G401 (cell line): ENCODE measurements around the gene ZNF879. TPM values are rescaled to one million over a fixed set of nuclear protein-coding genes. Genes with fewer than 3 reads are reported as not detected.

Experiments used
- DNase-seq: peaks from one replicate; pipeline ENCODE4 v3.0.0-alpha.2; 2015; ENCODE audit warnings: low spot score
- in situ Hi-C: cut with HindIII; loops from 2 replicates; pipeline ENCODE4 v1.10.0; 2016; ENCODE audit warnings: low sequenced_read_pairs, mixed read lengths
- total RNA-seq: library from RNA; depleted of rRNA; stranded (reverse); fragments of >200 nt; shearing (Covaris generic); gene quantifications from 2 replicates; pipeline ENCODE4 v1.2.3, GENCODE V29; 2014

ZNF879 gene
- total RNA-seq, 1 experiment from 2014 or later: 3.5 TPM

DNA sequence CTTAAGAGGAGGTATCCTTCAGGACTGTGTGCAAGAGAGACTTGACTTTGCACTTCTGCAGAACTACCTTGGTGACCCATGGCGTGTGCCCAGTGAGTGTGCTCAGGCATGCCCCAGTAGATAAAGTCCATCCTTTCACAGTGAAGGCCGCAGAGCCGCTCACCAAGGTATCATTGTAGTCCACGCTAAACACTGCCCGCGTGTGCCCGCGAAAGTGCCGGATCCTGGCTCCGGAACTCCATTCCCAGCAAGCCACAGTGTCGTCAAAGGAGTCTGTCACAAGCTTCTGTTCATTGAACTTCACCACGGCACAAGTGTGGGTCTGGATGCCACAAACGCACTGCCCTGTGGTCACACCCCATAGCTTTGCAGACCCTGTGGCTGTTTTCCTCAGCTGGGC is 25.2 kb upstream of the ZNF879 start:
- in situ Hi-C loops: no loop called here

DNA sequence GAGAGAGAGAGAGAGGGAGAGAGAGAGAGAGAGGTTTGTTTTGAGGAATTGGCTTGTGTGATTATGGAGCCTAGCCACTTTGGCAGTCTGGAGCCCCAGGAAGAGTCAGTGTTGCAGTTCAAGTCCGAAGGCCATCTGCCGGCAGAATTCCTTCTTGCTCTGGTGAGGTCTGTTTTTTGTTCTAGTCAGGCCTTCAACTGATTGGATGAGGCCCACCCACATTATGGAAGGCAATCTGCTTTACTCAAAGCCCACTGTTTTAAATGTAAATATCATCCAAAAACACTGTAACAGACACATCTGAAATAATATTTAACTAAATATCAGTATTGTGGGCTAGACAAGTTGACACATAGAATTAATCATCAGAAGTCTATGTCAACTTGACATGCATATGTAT is 17.0 kb upstream of the ZNF879 start:
- in situ Hi-C loops: no loop called here
- no peak for DNase-seq

More for the DNA sequence above, 25.2 kb upstream of the ZNF879 start:
- DNase-seq: no peak

DNA sequence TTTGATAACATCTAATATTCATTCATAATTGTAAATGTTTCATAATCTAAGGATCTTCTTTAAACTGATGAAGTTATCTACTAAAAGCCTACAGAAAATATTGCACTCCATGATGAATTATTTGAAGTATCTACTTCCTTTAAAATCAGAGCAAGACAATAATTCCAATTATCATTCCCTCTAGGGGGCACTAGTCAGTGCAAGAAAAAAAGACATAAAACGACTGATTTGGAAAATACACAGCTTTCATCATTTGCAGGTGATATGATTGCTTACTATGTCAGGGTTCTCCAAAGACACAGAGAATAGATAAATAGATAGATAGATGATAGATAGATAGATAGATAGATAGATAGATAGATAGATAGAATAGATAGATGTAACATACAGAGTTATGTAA is 14.9 kb upstream of the ZNF879 start:
- no peak for DNase-seq
- in situ Hi-C loops: no loop called here

DNA sequence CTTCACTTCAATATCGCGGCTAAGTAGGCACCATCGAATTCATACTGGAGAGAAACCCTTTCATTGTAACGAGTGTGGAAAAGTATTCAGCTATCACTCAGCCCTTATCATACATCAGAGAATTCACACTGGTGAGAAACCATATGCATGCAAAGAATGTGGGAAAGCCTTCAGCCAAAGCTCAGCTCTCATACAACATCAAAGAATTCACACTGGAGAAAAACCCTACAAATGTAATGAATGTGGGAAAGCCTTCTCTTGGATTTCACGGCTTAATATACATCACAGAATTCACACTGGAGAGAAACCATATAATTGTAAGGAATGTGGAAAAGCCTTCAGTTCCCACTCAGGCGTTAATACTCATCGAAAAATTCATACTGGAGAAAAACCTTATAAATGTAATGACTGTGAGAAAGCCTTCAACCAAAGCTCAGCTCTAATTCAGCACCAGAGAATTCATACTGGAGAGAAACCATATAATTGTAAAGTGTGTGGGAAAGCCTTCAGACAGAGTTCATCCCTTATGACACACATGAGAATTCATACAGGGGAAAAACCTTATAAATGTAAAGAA is 9.5 kb downstream of the ZNF879 start:
- no peak for DNase-seq
- in situ Hi-C loops: no loop called here

DNA sequence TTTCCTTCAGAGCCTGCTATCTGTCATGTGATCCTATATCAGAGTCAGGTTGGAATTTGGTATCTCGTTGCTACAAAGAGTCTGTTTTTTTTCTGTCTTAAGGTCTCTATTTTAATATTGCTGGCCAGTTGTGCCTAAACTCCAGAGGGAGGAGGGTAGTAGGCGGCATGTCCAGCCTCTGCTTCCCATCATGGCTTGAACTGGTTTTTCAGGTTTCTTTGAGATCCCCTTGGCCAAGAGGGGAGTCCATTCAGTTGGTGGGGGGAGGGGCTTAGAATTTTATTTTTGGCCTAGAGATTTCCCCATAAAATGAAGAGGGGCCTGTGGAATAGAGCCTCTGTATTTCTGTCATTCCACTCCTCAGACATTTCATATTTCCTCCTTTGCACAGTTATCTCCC is 21.2 kb downstream of the ZNF879 start:
- in situ Hi-C loops: no loop called here
- no peak for DNase-seq

DNA sequence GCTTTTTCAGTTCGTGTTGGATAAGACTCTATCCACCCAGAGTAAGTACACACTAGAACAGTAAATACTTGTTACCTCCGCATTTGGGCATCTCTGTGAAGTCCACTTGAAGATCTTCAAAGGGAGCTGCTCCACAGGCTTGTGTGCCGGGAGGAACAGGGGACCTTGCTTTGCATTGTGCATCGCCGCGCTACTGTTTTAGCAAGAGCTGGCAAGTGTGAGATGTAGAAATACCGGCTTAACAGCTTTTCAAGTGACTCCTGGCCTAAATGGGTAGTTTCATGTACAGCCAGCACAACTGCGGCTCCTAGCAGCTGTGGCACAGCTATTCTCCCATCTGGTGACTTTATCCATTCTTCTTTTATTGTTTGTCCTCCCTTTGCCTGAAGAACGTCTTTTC is 28.2 kb downstream of the ZNF879 start:
- in situ Hi-C loops: no loop called here

DNA sequence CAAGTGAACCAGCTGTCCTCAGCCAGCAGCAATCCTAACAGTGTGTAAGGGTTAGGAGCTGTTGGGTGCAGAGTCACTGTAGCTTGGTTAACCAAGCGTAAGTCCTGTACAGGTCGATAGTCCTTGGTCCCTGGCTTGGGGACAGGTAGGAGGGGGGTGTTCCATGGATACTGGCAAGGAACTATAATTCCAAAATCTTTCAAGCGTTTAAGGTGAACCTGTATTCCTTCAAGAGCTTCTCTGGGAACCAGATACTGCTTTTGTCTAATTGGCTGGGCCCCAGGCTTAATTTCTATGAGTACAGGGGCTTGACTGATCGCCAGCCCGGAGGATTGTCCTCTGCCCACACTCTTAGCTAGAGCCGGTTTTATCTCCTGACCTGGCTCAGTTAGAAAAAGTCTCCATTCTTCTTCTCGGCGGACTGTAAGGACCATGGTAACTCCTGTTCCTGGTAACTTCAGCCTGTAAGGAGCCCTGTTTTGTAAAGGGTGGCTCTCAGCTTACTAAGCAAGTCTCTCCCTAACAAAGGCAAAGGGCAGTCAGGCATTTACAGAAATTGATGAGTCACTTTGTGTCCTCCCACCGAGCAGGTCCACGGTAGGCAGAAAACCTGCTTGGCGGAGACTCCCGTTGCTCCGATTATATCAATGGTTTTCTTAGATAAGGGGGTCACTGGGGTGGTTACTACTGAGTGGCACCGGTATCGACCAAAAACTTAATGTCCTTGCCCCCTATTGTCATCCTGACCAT is 30.6 kb downstream of the ZNF879 start:
- DNase-seq: no peak
- in situ Hi-C loops: no loop called here

More for the DNA sequence above, 28.2 kb downstream of the ZNF879 start:
- DNase-seq: no peak

DNA sequence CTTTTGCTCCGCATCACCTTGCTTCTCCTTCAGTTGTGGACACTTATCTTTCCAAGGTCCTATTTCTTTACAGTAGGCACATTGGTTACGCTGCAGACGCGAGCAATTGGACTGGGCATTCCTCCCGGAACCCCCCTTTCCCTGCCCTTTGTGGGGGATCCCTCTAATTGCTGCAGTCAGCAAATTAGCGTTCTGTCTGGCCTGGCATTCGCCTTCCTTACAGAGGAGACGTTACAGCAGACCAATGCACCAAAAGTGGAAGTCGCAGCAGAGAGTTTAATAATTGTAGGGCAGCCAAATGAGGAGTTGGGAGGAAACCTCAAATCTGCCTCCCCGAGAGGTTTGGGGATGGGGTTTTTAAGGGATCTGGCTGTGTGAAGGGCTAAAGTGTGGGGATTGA is 31.3 kb downstream of the ZNF879 start:
- no peak for DNase-seq
- in situ Hi-C loops: no loop called here

DNA sequence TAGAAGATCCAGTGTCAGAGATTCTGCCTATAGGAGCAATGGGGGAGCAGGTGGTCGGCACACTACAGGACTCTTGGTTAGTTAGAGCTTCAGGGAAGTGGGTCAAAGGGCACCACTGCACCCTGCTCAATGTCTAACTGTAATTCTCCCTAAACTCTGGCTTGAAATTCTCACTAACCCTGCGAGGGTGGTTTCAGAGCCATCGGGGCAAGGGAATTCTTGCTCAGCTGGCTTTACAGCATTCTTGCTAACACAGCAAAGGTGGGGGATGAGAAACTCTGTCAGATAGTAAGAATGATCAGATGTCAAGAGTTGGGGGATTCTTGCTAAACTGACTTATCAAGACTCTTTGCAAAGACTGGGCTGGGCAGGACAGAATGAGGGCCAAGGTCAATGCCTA is 31.8 kb downstream of the ZNF879 start:
- DNase-seq: no peak
- in situ Hi-C loops: no loop called here

DNA sequence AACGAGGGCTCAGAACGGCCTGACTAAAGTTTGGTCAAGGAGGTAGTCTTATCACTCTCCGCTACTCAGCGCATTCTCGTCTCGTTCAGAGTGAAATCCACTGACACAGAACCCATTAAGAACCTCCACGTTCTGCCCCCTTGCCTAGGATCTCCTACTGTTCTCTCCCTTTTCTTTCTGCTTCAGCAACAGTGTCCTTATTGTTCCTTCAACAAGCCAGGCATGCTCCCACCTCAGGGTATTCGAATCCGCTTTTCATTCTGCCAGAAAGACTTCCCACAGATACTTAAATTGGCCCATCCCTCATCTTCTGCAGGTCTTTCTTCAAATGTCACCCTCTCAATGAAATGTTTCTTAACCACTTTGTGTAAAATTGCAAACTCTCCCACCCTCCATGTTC is 32.2 kb downstream of the ZNF879 start:
- in situ Hi-C loops: no loop called here
- DNase-seq: no peak

DNA sequence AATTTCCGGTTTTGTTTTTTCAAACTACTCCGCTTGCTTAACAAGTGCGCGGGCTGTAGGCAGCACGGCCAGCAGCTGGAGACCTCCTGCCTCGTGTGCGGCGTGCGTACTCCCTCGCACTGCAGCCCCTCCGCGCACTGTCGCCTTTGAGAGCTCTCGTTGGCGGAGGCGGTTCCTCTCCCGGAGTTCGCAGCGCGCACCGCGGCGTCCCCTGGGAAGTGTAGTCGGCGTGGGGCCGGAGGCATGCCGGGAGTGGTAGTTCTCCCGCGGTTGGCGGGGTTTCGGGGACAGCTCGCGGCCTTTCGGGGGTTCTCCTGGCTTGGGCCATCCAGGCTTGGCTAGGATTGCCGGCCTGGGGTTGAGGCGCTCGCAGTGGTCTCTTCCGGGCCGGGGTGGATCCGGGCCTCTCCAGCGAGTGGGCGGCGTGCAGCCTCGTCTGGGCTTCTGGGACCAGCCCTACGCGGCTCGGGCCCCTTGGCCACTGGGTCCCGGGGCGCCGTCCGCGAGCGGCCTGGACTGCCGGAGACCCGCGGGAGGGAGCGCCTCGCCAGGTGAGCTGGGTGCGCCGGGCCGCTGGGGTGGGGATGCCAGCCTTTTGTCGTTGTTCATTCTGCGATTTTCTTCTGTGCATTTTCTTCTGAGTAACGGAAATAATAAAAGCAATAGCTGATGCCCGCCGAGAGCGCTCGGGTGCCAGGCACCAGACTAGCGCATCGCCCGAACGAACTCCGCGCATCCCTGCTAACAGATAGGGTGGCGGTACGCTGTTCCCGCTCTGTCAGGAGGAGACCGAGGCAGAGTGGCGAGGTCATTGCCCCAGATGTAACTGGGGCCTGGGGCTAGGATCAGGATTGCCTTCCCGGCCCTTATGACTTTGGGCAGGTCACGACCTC is 36.8 kb downstream of the ZNF879 start, which contains the start of gene ZNF354C:
Gene ZNF354C (plus strand): TSS at position 258 of the 893 bp plus-strand sequence. CDS start 1,696 bp downstream, outside the sequence.
- in situ Hi-C loops: no loop called here
- peak; percentile 88 for DNase-seq

DNA sequence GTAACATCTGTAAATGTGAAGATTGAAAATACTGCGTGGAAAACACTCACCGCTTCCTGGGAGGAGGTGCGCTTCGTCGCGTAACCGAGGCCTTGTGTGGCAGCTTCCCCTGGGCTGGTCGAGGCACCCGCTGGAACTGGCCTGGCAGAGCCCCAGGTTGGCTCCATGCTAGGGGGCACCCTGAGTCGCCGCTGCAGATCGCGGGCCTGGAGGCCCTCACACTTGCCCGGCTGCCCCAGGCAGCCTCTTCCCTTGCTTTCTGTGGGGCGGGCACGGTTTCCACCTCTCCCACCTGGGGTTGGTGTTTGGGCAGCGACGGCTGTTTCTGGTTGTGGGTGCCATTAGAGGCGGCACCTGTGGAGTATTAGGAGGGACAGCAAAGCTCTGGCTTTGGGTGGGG is 37.4 kb downstream of the ZNF879 start:
- peak; percentile 1 for DNase-seq
- in situ Hi-C loops: no loop called here

DNA sequence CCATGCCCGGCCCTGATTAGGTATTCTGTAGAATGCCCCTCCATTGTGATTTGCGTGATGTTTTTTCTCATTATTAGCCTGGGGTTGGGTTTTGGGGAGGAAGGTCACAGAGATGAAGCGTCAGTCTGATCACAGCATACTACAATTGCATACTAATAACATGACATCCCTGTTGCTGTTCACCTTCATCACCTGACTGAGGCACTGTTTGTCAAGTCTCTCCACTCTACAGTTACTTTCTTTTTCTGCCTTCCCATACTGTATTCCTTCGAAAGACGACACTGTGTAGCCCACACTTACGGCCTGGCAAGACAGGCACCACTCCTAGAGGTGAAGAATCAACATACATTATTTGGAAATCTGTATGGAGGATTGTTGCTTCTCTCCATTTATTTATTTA is 42.1 kb downstream of the ZNF879 start:
- in situ Hi-C loops: no loop called here
- DNase-seq: no peak

DNA sequence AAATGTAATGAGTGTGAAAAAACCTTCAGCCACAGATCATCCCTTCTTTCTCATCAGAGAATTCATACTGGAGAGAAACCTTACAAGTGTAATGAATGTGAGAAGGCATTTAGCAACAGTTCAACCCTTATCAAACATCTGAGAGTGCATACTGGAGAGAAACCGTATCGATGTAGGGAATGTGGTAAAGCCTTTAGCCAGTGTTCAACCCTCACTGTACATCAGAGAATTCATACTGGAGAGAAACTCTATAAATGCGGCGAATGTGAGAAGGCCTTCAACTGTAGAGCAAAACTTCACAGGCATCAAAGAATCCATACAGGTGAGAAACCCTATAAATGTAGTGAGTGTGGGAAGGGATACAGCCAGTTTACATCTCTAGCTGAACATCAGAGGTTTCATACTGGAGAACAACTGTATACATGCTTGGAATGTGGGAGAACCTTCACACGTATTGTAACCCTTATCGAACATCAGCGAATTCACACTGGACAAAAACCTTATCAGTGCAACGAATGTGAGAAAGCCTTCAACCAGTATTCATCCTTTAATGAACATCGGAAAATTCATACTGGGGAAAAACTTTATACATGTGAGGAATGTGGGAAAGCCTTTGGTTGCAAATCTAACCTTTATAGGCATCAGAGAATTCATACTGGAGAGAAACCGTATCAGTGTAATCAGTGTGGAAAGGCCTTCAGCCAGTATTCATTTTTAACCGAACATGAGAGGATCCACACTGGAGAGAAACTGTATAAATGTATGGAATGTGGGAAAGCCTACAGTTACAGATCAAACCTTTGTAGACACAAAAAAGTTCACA is 55.8 kb downstream of the ZNF879 start:
- in situ Hi-C loops: no loop called here
- DNase-seq: no peak

DNA sequence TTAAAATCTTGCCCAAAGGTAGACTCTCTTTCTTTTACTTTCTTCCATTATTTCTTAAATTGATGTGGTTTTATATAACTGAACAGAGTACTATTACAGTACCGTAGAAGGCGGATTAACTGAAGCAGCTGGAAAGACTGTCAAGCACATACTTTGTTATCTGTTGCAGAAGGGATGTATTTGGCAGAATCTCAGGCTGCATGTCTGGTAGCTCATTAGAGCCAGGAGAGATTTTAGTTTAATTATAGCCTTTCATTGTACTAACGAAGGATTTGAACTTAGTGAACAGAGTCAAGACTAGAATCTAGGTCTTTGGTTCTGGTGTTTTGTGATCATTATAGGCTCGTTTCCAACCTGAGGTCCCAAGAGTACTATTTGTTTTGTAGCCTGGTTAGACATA is 57.1 kb downstream of the ZNF879 start:
- DNase-seq: no peak
- in situ Hi-C loops: no loop called here
